Calu3 (cell line): ENCODE measurements around the gene SCRN2. TPM values are rescaled to one million over a fixed set of nuclear protein-coding genes. Genes with fewer than 3 reads are reported as not detected.

Source experiments
- BruUV-seq: library from RNA; stranded (reverse); fragments of 400-500 nt; replicated peaks from 2 replicates; lab custom pipeline; 2021; lab: Mats Ljungman, UMichigan
- CTCF ChIA-PET: fragments of 300-600 bp; sonication (Branson Sonifier 250); formaldehyde crosslinking; loops from one replicate; lab custom pipeline; 2022; ENCODE audit warnings: antibody characterized with exemption; lab: Charles Lee
- DNase-seq: peaks from one replicate; pipeline ENCODE4 v3.0.0; 2022
- H3K27ac Mint-ChIP-seq: one replicate; pipeline ENCODE4 v1.8.0; 2022; ENCODE audit warnings: mixed read lengths; ENCODE audit not compliant: unreplicated experiment
- H3K27me3 Mint-ChIP-seq: one replicate; pipeline ENCODE4 v1.8.0; 2022; ENCODE audit warnings: mixed read lengths; ENCODE audit not compliant: unreplicated experiment
- H3K36me3 Mint-ChIP-seq: one replicate; pipeline ENCODE4 v1.8.0; 2022; ENCODE audit warnings: mild to moderate bottlenecking, moderate library complexity, mixed read lengths; ENCODE audit not compliant: insufficient read depth, unreplicated experiment
- H3K4me1 Mint-ChIP-seq: one replicate; pipeline ENCODE4 v1.8.0; 2022; ENCODE audit warnings: mild to moderate bottlenecking, low read depth, mixed read lengths; ENCODE audit not compliant: unreplicated experiment
- H3K4me3 Mint-ChIP-seq: one replicate; pipeline ENCODE4 v1.8.0; 2022; ENCODE audit warnings: mild to moderate bottlenecking, low read depth, moderate library complexity, mixed read lengths; ENCODE audit not compliant: unreplicated experiment
- H3K9me3 Mint-ChIP-seq: one replicate; pipeline ENCODE4 v1.8.0; 2022; ENCODE audit warnings: low read depth, mixed read lengths; ENCODE audit not compliant: unreplicated experiment
- CTCF ChIP-seq: fragments of 200-600 bp; IDR thresholded peaks from one replicate; pipeline ENCODE4 v1.8.0; 2022; ENCODE audit warnings: antibody characterized with exemption; ENCODE audit not compliant: unreplicated experiment
- intact Hi-C: fragments of 100-400 bp; cut with micrococcal nuclease; formaldehyde crosslinking; loops from one replicate; pipeline ENCODE4 v1.10.0; 2022; ENCODE audit not compliant: unreplicated experiment
- total RNA-seq: library from RNA; stranded (reverse); gene quantifications from 2 replicates; pipeline ENCODE4 v1.2.3, GENCODE V29; 2022

SCRN2 gene
- total RNA-seq, 1 experiment from 2014 or later: 37.0 TPM

- DNase-seq: no peak
- intact Hi-C loops: no loop called here
- no peak for TF ChIP-seq CTCF
- CTCF ChIA-PET: no interaction called here
- no peaks in the 10 kb centered on the region for H3K36me3 Mint-ChIP-seq
- no TSS peak for BruUV-seq
- H3K4me3 Mint-ChIP-seq: no peak overlapping the region
- H3K27me3 Mint-ChIP-seq: peaks cover 98% of the 10 kb centered on the region
- H3K27ac Mint-ChIP-seq: no peak overlapping the region
- H3K9me3 Mint-ChIP-seq: no peaks in the 10 kb centered on the region
- no peaks in the 10 kb centered on the region for H3K4me1 Mint-ChIP-seq
Measured at GRCh38 chr17:47792457-47792856, 48.6 kb downstream of the SCRN2 start.

DNA sequence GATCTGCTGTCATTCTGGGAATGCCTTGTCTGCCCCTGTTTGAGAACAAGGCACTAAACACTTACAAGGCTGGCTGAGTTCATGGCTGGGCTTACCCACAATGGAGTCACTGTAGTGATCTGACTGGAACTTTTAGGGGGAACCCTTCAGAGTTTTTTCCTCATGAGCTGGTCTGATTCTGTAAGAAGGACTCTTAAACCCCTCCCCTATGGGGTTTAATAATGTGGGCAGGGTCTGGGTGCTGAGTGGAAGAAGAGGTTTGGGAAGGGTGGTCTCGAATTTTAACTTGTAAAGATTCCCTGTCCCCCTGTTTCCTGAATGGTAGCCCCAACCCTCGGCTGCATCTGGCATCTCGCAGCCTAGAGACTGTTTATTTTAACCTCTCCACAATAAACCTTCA is 50.0 kb downstream of the SCRN2 start:
- TF ChIP-seq CTCF: no peak
- no peak for DNase-seq
- Mint-ChIP-seq H3K36me3 (no peaks in the 10 kb centered on the region), H3K27me3 (peaks cover 90% of the 10 kb centered on the region), H3K4me1 (no peaks in the 10 kb centered on the region), H3K4me3 (no peak overlapping the region), H3K27ac (no peak overlapping the region), H3K9me3 (no peaks in the 10 kb centered on the region)
- intact Hi-C loops: no loop called here
- BruUV-seq: no TSS peak
- CTCF ChIA-PET: no interaction called here

- H3K9me3 Mint-ChIP-seq: no peaks in the 10 kb centered on the region
- intact Hi-C loops: no loop called here
- no peaks in the 10 kb centered on the region for H3K36me3 Mint-ChIP-seq
- no TSS peak for BruUV-seq
- CTCF ChIA-PET: interaction anchor here (0.6 to 1.0 kb wide), 2 partner anchors 10 to 14 kb away, joined by 3 to 4 read pairs; no protein-coding TSS in a partner anchor
- H3K4me1 Mint-ChIP-seq: no peaks in the 10 kb centered on the region
- H3K27ac Mint-ChIP-seq: no peak overlapping the region
- peaks cover 89% of the 10 kb centered on the region for H3K27me3 Mint-ChIP-seq
- no peak for TF ChIP-seq CTCF
- H3K4me3 Mint-ChIP-seq: peak overlapping the region; percentile 33
- DNase-seq: peak; percentile 42
Measured at GRCh38 chr17:47789611-47790561, 51.2 kb downstream of the SCRN2 start.

Other genes with a start within 250 kb of the SCRN2 start
- gene KPNB1, start 191.4 kb downstream of the SCRN2 start, total RNA-seq: 511 and 538 TPM in 2 replicates
- 6.4 and 6.5 TPM in 2 replicates for gene TBKBP1, start 147.1 kb downstream of the SCRN2 start, total RNA-seq
- gene TBX21, start 108.0 kb downstream of the SCRN2 start, total RNA-seq: not detected in 2 replicates
- 58.3 and 58.4 TPM in 2 replicates for gene OSBPL7, start 19.5 kb downstream of the SCRN2 start, total RNA-seq
- 70.2 and 84.1 TPM in 2 replicates for gene MRPL10, start 9.7 kb downstream of the SCRN2 start, total RNA-seq
- gene LRRC46, start 9.6 kb downstream of the SCRN2 start, total RNA-seq: 2.9 and 4.0 TPM in 2 replicates
- gene SP6, start 9.9 kb upstream of the SCRN2 start, total RNA-seq: 1.1 and 1.2 TPM in 2 replicates
- gene SP2, start 55.0 kb upstream of the SCRN2 start, total RNA-seq: 21.5 and 22.4 TPM in 2 replicates
- 88.0 and 98.5 TPM in 2 replicates for gene PNPO, start 100.3 kb upstream of the SCRN2 start, total RNA-seq
- gene PRR15L, start 116.6 kb upstream of the SCRN2 start, total RNA-seq: 30.2 and 49.1 TPM in 2 replicates
- 431 and 457 TPM in 2 replicates for gene CDK5RAP3, start 129.8 kb upstream of the SCRN2 start, total RNA-seq
- gene COPZ2, start 196.5 kb upstream of the SCRN2 start, total RNA-seq: 1.1 and 1.2 TPM in 2 replicates
- 216 and 247 TPM in 2 replicates for gene NFE2L1, start 207.1 kb upstream of the SCRN2 start, total RNA-seq